Prostate gland (tissue), 2 donors: ENCODE data around the gene NPLOC4. TPM values are rescaled to one million over a fixed set of nuclear protein-coding genes. Genes with fewer than 3 reads are reported as not detected.

Experiments used
- DNase-seq: peaks from one replicate; pipeline ENCODE4 v3.0.0-alpha.2; 2019; ENCODE audit warnings: low spot score
- H3K27ac ChIP-seq, 2 donors: fragments of 200-600 bp; sonication (generic); 2 replicates each; pipeline ENCODE4 v1.5.1; 2017 to 2019
- H3K27me3 ChIP-seq: fragments of 200-600 bp; sonication (generic); replicated peaks from 2 replicates; pipeline ENCODE4 v1.5.1; 2019; ENCODE audit not compliant: insufficient read depth
- H3K36me3 ChIP-seq, 2 donors: fragments of 200-600 bp; sonication (generic); 1 replicate in 1 of 2; 2 replicates in 1 of 2; pipeline versions ENCODE4 v1.5.1 to v1.8.1; 2017 to 2019
- H3K4me1 ChIP-seq: fragments of 200-600 bp; sonication (generic); replicated peaks from 2 replicates; pipeline ENCODE4 v1.5.1; 2019
- H3K4me3 ChIP-seq, 2 donors: fragments of 200-600 bp; sonication (generic); 2 replicates each; pipeline ENCODE4 v1.5.1; 2017 to 2019
- H3K9me3 ChIP-seq: fragments of 200-600 bp; sonication (generic); 2 replicates; pipeline ENCODE4 v1.5.1; 2017
- CTCF ChIP-seq, 4 experiments: fragments of 200-600 bp in 2 of 4; fragments of 450-650 bp in 2 of 4; sonication (generic) in 2 of 4; IDR thresholded peaks; 1 replicate in 3 of 4; 2 replicates in 1 of 4; pipeline ENCODE4 v1.5.1; 2016 to 2019; ENCODE audit warnings: antibody characterized with exemption in 4 of 4, mild to moderate bottlenecking in 2 of 4, moderate library complexity in 2 of 4
- POLR2A ChIP-seq: fragments of 450-650 bp; IDR thresholded peaks from one replicate; pipeline ENCODE4 v1.6.1; 2016; ENCODE audit warnings: antibody characterized with exemption, mild to moderate bottlenecking
- POLR2AphosphoS5 ChIP-seq: sonication (generic); formaldehyde crosslinking; IDR thresholded peaks from one replicate; pipeline ENCODE4 v1.6.1; 2017; ENCODE audit warnings: antibody characterized with exemption
- WGBS: methylation state at CpG from one replicate; pipeline ENCODE4 v1.1.5; 2018; 5-methylcytosine and 5-hydroxymethylcytosine counted together
- intact Hi-C: fragments of 100-400 bp; cut with DNase I; formaldehyde crosslinking; loops from one replicate; pipeline ENCODE4 v1.14.2; 2022
- total RNA-seq, 2 donors: library from RNA; depleted of rRNA; stranded (reverse); fragments of >200 nt; gene quantifications; one replicate each; pipeline ENCODE4 v1.1.0, GENCODE V29; 2016

Gene NPLOC4
- total RNA-seq, 2 donors from 2014 or later, result 40.1 to 84.8 TPM

- peaks cover 15% of the 10 kb centered on the region for H3K27me3 ChIP-seq
- TF ChIP-seq POLR2A, result no peak
- no peak for TF ChIP-seq POLR2AphosphoS5
- TF ChIP-seq CTCF (IDR thresholded peaks at IDR 0.05), result no peak
Measured at GRCh38 chr17:81651692-81652091, 14.8 kb upstream of the NPLOC4 start.

GRCh38 chr17:81650951-81651350 lies 14.0 kb upstream of the NPLOC4 start:
- H3K27ac ChIP-seq, result no peak overlapping the region
- intact Hi-C loops, result no loop called here
- no peaks in the 10 kb centered on the region for H3K4me1 ChIP-seq
- no peaks in the 10 kb centered on the region for H3K36me3 ChIP-seq
- peaks cover 15% of the 10 kb centered on the region for H3K27me3 ChIP-seq
- no peak for TF ChIP-seq POLR2A
- TF ChIP-seq POLR2AphosphoS5, result no peak
- TF ChIP-seq CTCF (IDR thresholded peaks at IDR 0.05), result no peak
- WGBS, result 70% methylated on average over 9 of the region's 9 CpGs
- H3K9me3 ChIP-seq, result no peaks in the 10 kb centered on the region
- no peak overlapping the region for H3K4me3 ChIP-seq
- no peak for DNase-seq

More at GRCh38 chr17:81651692-81652091, 14.8 kb upstream of the NPLOC4 start:
- H3K4me1 ChIP-seq, result no peaks in the 10 kb centered on the region
- no peak for DNase-seq
- H3K4me3 ChIP-seq, result no peak overlapping the region
- 79% methylated on average over 9 of the region's 10 CpGs for WGBS
- no peaks in the 10 kb centered on the region for H3K36me3 ChIP-seq
- no peaks in the 10 kb centered on the region for H3K9me3 ChIP-seq
- intact Hi-C loops, result no loop called here
- no peak overlapping the region for H3K27ac ChIP-seq

- 74% methylated on average over 14 of the region's 14 CpGs for WGBS
- Histone ChIP-seq H3K9me3 (no peaks in the 10 kb centered on the region), H3K27me3 (peaks cover 15% of the 10 kb centered on the region), H3K27ac (no peak overlapping the region), H3K4me3 (no peak overlapping the region), H3K4me1 (no peaks in the 10 kb centered on the region), H3K36me3 (no peaks in the 10 kb centered on the region)
- no peak for DNase-seq
- TF ChIP-seq CTCF (IDR thresholded peaks at IDR 0.05), result no peak
- no peak for TF ChIP-seq POLR2A
- TF ChIP-seq POLR2AphosphoS5, result no peak
- intact Hi-C loops, result no loop called here
Measured at GRCh38 chr17:81648707-81649085, 11.8 kb upstream of the NPLOC4 start.

- no peaks in the 10 kb centered on the region for H3K4me1 ChIP-seq
- no peak for DNase-seq
- 5% methylated on average over 67 of the region's 78 CpGs for WGBS
- no peaks in the 10 kb centered on the region for H3K36me3 ChIP-seq
- intact Hi-C loops, result no loop called here
- no peak overlapping the region for H3K4me3 ChIP-seq
- TF ChIP-seq POLR2AphosphoS5 (no peak), CTCF (IDR thresholded peaks at IDR 0.05) (no peak), POLR2A (no peak)
- H3K27me3 ChIP-seq, result peaks cover 15% of the 10 kb centered on the region
- H3K27ac ChIP-seq, result no peak overlapping the region
- no peaks in the 10 kb centered on the region for H3K9me3 ChIP-seq
Measured at GRCh38 chr17:81648013-81648706, 11.2 kb upstream of the NPLOC4 start.

GRCh38 chr17:81647640-81648012 lies 10.7 kb upstream of the NPLOC4 start:
- 29% methylated on average over 13 of the region's 21 CpGs for WGBS
- intact Hi-C loops, result no loop called here
- TF ChIP-seq POLR2AphosphoS5, result no peak
- TF ChIP-seq CTCF (IDR thresholded peaks at IDR 0.05), result no peak
- TF ChIP-seq POLR2A, result no peak
- H3K4me1 ChIP-seq, result no peaks in the 10 kb centered on the region
- no peak overlapping the region for H3K4me3 ChIP-seq
- H3K9me3 ChIP-seq, result no peaks in the 10 kb centered on the region
- H3K27ac ChIP-seq, result no peak overlapping the region
- peaks cover 15% of the 10 kb centered on the region for H3K27me3 ChIP-seq
- no peaks in the 10 kb centered on the region for H3K36me3 ChIP-seq
- no peak for DNase-seq
